ENCODE results near the gene NAA38. TPM values are rescaled to one million over a fixed set of nuclear protein-coding genes. Genes with fewer than 3 reads are reported as not detected.

The NAA38 gene
- total RNA-seq, 1 experiment from 2014 or later: 50.2 TPM

DNA sequence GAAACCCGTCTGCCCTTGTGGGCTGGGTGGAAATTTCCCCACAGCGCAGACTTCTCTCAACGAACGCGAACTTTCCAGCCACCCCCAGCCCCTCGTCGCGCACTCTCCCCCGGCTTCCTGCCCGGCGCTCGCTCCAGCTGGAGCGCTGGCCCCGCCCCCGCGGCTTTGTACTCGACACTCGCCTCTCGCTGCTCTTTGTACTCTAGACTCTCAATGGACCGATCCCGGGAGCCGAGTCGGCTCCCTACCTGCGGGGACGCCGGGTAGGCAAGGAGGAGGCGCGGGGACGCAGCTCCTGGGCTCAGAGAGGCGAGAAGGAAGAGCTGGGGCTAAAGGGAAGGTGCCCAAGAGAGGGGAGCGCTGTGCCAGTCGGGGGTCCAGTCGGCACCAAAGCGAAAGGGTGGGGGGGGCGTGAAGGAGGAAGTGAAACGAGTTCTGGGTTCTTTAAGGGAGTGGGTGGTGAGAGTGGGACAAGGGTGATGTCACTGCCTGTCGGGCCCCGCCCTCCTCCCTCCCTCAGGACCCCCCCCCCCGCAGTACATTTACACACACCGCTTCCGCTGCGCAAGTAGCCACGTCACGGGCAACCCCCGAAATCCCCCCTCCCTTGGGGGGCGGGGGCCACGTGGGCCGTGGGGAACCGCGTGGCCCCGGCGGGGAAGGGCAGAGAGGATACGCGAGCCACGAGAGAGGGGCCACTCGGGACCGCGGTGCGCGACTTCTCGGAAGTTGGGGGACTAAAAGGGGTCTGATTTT lies 13.6 kb downstream of the NAA38 start:
- Mint-ChIP-seq H3K27me3 (ENCODE audit: low read depth) (peaks cover 28% of the 10 kb centered on the region), H3K4me3 (peak overlapping the region; percentile 89 to 94), H3K36me3 (ENCODE audit: insufficient read depth in 1 of 3, low read depth in 3 of 3) (peaks cover 4 to 31% (median 21%) of the 10 kb centered on the region in 3 experiments; a peak in 6 of 7 replicates), H3K4me1 (peaks cover 27 to 43% of the 10 kb centered on the region in 2 experiments), H3K27ac (peak overlapping the region in 1 of 3 experiments; percentile 93; a peak in 2 of 7 replicates), H3K9me3 (no peaks in the 10 kb centered on the region; a peak in 1 of 5 replicates)
- H3K14ac ChIP-seq (ENCODE audit: insufficient read depth, low read length): no peak overlapping the region; the same call in 1 of the 2 replicates
- no peak overlapping the region for H3K56ac ChIP-seq (ENCODE audit: insufficient read length, low read depth, low read length)
- H4K20me1 ChIP-seq (ENCODE audit: control insufficient read depth, insufficient read depth, insufficient read length): no peaks in the 10 kb centered on the region
- peaks cover 29% of the 10 kb centered on the region for H3K23me2 ChIP-seq (ENCODE audit: insufficient read length, low read depth, low read length, poor library complexity, severe bottlenecking)
- TF ChIP-seq, protein P1, sequence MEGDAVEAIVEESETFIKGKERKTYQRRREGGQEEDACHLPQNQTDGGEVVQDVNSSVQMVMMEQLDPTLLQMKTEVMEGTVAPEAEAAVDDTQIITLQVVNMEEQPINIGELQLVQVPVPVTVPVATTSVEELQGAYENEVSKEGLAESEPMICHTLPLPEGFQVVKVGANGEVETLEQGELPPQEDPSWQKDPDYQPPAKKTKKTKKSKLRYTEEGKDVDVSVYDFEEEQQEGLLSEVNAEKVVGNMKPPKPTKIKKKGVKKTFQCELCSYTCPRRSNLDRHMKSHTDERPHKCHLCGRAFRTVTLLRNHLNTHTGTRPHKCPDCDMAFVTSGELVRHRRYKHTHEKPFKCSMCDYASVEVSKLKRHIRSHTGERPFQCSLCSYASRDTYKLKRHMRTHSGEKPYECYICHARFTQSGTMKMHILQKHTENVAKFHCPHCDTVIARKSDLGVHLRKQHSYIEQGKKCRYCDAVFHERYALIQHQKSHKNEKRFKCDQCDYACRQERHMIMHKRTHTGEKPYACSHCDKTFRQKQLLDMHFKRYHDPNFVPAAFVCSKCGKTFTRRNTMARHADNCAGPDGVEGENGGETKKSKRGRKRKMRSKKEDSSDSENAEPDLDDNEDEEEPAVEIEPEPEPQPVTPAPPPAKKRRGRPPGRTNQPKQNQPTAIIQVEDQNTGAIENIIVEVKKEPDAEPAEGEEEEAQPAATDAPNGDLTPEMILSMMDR (conservative IDR thresholded peaks at IDR 0.05): no peak
- H2BK5ac ChIP-seq (ENCODE audit: insufficient read length, low read length): no peak overlapping the region
- no peak overlapping the region for H3K23ac ChIP-seq (ENCODE audit: insufficient read length, low read depth, low read length)
- no peak overlapping the region for H3K4ac ChIP-seq (ENCODE audit: low read depth, low read length)
- no peak overlapping the region for H2BK120ac ChIP-seq (ENCODE audit: low read depth, low read length, poor library complexity, severe bottlenecking)
- peaks cover 25% of the 10 kb centered on the region; the same call in 1 of the 2 replicates for H3K27me3 ChIP-seq (ENCODE audit: insufficient read depth, low read length)
- no peak overlapping the region for H3T11ph ChIP-seq (ENCODE audit: low read length)
- WGBS (ENCODE audit: extremely low coverage, insufficient read length, low lambda C conversion rate): no CpG with 5 or more reads among the region's 61 CpGs
- H2AK5ac ChIP-seq (ENCODE audit: insufficient read length, low read length): no peak overlapping the region
- H3K27ac ChIP-seq (ENCODE audit: insufficient read length, low read depth, low read length): no peak overlapping the region
- no peak overlapping the region for H3K18ac ChIP-seq (ENCODE audit: insufficient read length, low read depth, low read length)
- H2BK15ac ChIP-seq (ENCODE audit: low read depth, low read length): no peak overlapping the region
- no peaks in the 10 kb centered on the region for H3K79me1 ChIP-seq (ENCODE audit: insufficient read depth, low read depth, low read length, poor library complexity, severe bottlenecking)
- no peaks in the 10 kb centered on the region; the same call in 1 of the 2 replicates for H3K4me1 ChIP-seq (ENCODE audit: insufficient read depth, low read length)
- no peak overlapping the region for H2BK12ac ChIP-seq (ENCODE audit: insufficient read length, low read depth, low read length)
- H3K9me3 ChIP-seq (ENCODE audit: control insufficient read depth, low read depth, low read length): no peaks in the 10 kb centered on the region
- H4K5ac ChIP-seq (ENCODE audit: insufficient read length, low read depth, low read length): no peak overlapping the region
- no peak overlapping the region for H4K8ac ChIP-seq (replicated peaks; ENCODE audit: insufficient read length, low read depth, low read length)
- H3K4me2 ChIP-seq (ENCODE audit: insufficient read depth, insufficient read length, low read length): peak overlapping the region; percentile 97
- H2BK20ac ChIP-seq (ENCODE audit: low read depth, low read length, poor library complexity, severe bottlenecking): no peak overlapping the region
- H3K79me2 ChIP-seq (ENCODE audit: insufficient read depth, low read length): no peaks in the 10 kb centered on the region
- DNase-seq: peak; percentile 91
- peak overlapping the region; percentile 27 for H3K9ac ChIP-seq (ENCODE audit: extremely low read depth, insufficient read length, low read length)
- H2AFZ ChIP-seq (ENCODE audit: low read length): no peak overlapping the region
- no peak overlapping the region for H4K91ac ChIP-seq (ENCODE audit: insufficient read length, low read depth, low read length)

All from H9 (cell line).